Ureter (tissue), 1 donor: ENCODE results near the gene SORCS2. TPM values are rescaled to one million over a fixed set of nuclear protein-coding genes. Genes with fewer than 3 reads are reported as not detected.
A peak's percentile ranks its signal among the peaks of the same experiment; 100 is the strongest.

Source experiments
- DNase-seq: peaks from one replicate; pipeline ENCODE4 v3.0.0-alpha.2; 2020; ENCODE audit warnings: low spot score
- total RNA-seq: library from RNA; stranded (reverse); gene quantifications from one replicate; pipeline ENCODE4 v1.2.4, GENCODE V29; 2023
- donor health status: DM: yes; HTN: yes; CAD: no.

Gene SORCS2
- total RNA-seq, 1 donor from 2014 or later: 2.8 TPM

DNA sequence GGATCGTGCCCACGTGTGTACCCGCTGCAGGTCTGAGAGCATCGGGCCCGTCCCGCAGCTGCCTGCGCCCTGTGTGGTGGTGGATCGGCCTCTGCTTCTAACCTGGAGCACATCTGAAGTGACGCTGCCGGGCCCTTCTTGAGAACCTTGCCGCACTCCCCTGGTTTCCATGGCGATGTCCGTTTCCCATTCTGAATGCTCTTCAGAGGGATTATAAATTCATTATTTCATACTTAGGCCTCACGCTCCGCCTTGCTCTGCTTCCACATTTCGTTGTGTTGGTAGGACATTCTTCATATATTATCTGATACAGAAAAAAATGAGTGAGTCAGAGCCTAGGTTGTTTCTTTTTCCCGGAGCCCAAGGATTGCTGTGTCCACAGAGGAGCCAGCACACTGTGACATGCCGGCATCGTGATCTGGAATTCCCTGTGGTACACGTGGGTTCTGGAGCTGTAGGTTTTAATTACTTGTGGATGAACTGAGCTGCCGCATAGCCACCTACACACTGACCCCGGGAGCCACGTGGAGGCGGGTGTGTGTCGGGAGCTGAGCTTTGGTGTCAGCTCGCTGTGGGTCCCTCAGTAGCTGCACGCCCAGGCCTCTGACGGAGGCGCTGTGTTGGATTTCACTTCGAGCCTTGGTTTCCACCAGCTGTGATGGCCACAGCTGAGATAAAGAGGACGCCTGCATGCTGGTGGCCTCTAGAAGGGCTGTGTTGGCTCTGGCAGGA lies 179.0 kb downstream of the SORCS2 start:
- DNase-seq: no peak

- no peak for DNase-seq
These were observed 180.3 kb downstream of the SORCS2 start for GRCh38 chr4:7372673-7373072.

GRCh38 chr4:7374571-7374970 lies 182.2 kb downstream of the SORCS2 start:
- no peak for DNase-seq

GRCh38 chr4:7375427-7375826 lies 183.1 kb downstream of the SORCS2 start:
- no peak for DNase-seq

DNA sequence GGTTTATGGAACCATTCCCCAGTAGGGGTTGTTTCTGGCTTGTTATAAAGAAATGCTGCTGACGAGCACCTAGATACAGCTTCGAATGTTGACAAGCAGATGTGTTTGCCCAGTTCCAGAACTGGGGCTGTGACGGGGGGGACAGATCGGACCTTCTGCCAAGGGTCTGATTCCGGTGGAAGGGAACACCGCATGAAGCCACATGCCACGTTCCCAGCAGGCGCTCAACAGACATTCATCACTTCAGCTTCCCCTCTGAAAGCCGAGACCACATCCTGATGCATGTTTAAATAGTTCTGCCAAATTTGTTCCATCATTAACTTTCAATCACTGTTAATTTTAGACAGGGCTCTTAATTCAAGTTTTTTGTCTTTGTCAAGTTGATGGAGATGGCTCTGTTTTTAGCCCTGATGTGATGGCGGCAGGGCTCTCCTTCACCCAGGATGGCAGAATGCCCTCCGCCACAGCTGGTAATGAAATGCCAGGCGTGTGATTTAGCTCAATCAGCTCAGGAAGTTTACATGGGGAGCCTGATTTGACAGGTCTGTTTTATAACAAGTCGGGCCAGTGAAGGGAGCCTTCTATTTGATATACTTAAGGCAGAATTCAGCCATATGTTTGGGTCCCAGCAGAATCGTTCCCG lies 185.0 kb downstream of the SORCS2 start:
- no peak for DNase-seq

DNA sequence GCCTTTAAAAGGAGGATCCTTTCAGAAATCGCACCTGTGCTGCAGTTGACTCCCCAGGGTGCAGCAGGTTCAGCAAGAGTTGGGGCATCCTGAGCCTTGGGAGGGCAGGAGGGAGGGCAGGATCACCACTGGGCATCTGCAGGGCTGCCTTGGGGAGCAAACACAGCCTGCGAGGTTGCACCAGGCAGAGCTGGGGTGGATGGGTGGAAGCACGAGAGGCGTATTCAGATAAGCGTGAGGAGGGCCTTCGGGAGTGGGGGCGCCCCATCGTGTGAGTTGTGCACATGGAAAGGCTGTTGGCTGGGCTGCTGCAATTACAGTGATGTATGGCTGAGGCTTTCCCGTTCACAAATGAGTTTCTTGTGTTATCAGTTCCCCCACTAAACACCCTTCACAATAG lies 186.8 kb downstream of the SORCS2 start:
- DNase-seq: no peak

DNA sequence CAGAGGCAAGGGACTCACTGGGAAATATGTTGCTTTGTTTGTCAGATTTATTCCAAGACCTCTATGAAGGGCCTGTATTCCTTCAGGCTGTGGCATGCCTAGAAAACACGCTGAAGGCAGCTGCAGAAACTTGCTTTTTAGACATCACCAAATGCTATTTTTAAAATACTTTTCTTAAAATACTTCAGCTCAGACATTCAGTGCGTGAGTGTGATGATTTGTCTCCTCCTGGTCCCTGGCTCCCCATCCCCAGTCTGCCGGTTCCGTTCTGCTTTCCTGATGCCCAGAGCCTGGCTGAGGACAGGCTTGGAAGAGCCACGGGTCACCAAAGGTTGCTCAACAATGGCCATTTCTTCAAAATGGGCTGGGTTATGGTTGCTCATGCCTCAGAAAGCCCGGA lies 187.4 kb downstream of the SORCS2 start:
- DNase-seq: no peak

DNA sequence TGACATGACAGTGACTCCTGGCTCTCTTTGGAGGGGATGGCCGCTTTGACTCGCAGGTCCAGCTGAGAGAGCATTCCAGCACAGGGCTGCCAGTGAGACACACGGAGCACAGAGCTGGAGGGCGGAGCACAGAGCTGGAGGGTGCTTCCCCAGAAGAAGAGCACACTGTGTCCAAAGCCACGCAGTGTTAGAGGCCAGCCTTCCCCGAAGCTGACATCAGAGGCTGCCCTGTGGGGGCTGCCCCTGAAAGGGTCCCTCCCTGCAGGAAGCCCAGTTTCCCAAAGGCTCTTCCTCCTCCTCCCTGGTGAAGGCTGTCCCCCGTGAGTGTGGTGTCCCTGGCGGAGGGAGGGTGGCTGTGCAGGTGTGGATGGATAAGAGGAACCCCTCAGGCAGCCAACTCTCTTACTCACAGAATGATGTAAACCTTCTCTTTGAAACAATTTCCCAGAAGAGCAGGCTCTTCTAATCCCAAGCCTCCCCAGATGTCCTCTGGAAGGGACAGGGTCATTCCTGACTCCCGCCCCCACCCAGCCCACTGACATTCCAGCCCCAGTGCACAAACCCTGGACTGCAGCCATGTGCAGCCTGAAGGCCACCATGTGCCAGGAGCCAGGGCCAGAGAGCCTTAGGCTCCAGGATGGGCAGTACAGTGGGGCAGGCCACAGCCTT lies 189.0 kb downstream of the SORCS2 start:
- no peak for DNase-seq

DNA sequence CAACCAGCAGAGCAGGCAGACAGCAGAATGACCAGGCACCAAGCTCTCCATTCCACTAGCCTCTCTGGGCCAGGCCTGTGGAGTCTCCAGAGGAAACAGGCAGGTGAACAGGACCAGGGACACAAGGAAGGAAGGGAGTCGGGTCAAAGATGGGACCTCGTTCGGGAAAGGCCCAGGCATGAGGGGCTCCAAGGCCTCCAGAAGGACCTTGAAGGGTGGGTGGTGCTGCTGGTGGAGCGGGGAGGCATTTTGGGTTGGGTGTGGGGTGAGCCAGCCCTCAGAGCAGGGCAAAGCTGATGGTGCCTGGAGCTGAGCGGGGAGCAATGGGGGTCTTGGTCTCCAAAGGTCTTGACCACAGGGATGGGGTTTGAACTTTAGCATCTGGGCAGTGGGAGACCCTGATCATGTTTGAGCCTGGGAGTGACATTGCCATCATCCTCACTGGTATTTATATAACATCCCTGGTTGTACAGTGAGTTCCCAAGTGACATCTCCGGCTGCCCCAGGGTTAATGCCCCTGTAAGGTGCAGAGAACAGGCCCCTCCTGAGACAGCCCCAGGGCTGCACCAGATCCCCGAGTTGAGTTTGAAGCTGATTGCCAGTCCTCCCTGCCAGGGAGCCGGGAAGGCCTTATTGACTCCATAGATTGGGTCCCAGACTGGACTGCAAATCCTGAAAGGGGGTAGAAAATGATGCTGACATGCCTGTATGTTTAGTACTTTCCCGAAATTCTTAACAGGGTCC lies 189.7 kb downstream of the SORCS2 start:
- DNase-seq: no peak

GRCh38 chr4:7382634-7383014 lies 190.3 kb downstream of the SORCS2 start:
- DNase-seq: no peak

GRCh38 chr4:7383266-7383665 lies 190.9 kb downstream of the SORCS2 start:
- no peak for DNase-seq

DNA sequence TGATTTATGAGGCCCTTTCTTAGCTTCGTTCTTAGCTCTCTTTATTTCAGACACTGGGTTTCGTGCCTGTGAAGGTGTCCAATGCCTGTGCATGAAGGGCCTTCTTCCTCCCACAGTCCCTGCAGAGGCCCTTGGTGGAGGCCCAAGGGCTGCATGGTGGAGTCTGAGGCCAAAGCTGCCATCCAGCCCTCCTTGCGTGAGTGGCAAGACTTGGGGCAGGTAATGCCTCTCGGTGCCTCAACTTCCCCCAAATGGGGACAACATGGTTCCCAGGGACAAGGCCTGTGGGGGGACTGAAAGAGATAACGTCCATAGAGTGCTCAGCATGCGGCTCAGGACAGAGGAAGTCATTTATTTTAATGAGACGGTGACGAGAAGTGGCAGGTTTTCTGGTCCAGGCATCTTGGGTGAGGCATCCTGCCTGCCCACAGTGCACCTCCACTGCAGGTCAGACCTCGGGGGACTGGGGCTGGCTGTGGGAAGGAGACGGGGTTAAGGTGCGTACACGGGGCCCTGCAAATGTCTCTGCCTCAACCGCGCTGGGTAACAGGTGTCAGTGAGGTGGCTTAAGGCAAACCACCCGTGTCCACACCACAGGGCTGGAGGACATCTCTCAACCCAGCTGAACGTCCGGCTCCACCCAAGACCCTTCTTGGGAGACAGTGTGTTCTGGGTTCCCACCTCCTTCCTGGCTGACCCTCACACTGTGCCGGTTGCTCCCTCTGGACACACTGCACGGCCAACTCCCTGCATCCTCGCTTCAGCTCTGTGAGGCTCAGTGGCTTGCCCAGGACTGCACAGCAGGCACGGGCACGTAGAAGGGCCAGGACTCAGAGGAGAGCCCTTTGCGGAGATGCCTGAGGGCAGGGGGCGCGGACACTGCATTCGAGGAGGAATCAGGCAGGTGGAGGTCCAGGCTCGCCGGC lies 191.9 kb downstream of the SORCS2 start:
- peak; percentile 35 for DNase-seq

- peak; percentile 25 for DNase-seq
These were observed 192.9 kb downstream of the SORCS2 start for GRCh38 chr4:7384929-7385890.

GRCh38 chr4:7387925-7388324 lies 195.6 kb downstream of the SORCS2 start:
- peak; percentile 34 for DNase-seq

GRCh38 chr4:7388627-7389026 lies 196.3 kb downstream of the SORCS2 start:
- DNase-seq: no peak

- peak; percentile 29 for DNase-seq
These were observed 196.9 kb downstream of the SORCS2 start for GRCh38 chr4:7389101-7389701.

GRCh38 chr4:7389719-7390118 lies 197.4 kb downstream of the SORCS2 start:
- DNase-seq: peak; percentile 33

- no peak for DNase-seq
These were observed 198.0 kb downstream of the SORCS2 start for GRCh38 chr4:7390336-7390735.

DNA sequence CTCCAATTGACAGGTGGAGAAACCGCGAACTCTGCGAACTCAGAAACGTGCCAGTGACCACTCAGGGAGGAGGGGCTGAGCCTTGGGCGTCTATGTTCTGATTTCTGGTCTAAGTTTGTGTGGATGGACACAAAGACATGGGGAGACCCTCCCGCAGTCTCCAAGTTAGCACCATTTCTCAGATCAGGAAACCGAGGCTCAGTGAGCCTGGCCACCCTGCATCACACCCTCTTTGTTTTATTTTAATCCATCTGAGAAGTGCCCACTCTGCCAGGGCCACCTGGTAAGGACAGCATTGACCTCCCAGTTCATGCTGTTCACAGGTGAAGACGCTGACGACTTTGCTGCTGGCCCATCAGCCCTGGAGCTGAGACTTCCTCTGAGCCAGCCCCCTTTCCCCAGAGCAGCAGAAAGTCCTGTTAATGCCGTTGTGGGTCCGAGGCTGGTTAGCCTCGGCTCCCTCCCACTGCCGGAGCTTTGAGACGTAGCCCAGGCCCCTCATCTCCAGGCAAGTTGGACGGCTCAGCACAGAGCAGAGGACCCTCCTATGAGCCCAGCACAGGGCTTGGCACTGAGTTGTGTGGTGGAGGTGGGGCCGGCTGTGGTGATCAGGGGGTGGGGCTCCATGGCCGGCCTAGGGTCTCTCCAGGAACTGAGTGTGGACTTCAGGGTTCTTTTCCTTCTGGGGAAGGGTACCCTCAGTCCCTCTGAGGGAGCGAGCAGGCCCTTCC lies 198.7 kb downstream of the SORCS2 start:
- no peak for DNase-seq
